Measurements from ENCODE around the gene EIF3K. TPM values are rescaled to one million over a fixed set of nuclear protein-coding genes. Genes with fewer than 3 reads are reported as not detected.
"Not testable (repeated sequence)": the region's sequence is repeated elsewhere in the genome, so short reads cannot be mapped to it uniquely, and the experiment has no call there.

Gene EIF3K
- total and polyA plus RNA-seq, 4 experiments from 2014 or later = 320 to 424 (median 352) TPM

DNA sequence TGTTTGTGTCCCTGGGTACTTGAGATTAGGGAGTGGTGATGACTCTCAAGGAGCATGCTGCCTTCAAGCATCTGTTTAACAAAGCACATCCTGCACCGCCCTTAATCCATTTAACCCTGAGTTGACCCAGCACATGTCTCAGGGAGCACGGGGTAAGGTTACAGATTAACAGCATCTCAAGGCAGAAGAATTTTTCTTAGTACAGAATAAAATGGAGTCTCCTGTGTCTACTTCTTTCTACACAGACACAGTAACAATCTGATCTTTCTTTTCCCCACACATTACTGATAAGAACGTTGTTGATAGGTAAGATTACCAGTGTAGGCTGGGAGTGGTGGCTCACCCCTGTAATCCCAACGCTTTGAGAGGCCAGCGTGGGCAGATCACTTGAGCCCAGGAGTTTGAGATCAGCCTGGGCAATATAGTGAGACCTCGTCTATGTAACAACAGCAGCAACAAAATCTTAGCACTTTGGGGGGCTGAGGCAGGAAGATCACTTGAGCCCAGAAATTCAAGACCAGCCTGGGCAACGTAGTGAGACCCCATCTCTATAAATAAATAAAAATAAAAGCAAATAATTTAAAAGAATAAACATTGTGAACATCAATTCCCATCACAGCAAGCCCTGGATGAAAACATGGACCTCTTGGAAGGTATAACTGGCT lies 13.0 kb downstream of the EIF3K start:
- Mint-ChIP-seq H3K4me1 (peaks cover 8 to 33% (median 22%) of the 10 kb centered on the region in 4 donors), H3K36me3 (peaks cover 39 to 60% of the 10 kb centered on the region in 2 donors)
- CTCF ChIA-PET (ENCODE audit: partially characterized antibody); DNase-seq; H3K27me3 ChIP-seq (ENCODE audit: insufficient read depth, low read length); H3K9me3 Mint-ChIP-seq; H3K27ac ChIP-seq (ENCODE audit: low read depth, low read length); H3K4me3 Mint-ChIP-seq; H3K27ac Mint-ChIP-seq; H3K27me3 Mint-ChIP-seq; H3K4me3 ChIP-seq (ENCODE audit: low read length in 2 of 2); intact Hi-C loops (cut with micrococcal nuclease); H3K9me3 ChIP-seq (ENCODE audit: control insufficient read depth in 1 of 2, low read length in 2 of 2); POLR2A ChIA-PET (ENCODE audit: partially characterized antibody): not testable (repeated sequence)
- Histone ChIP-seq H3K36me3 (ENCODE audit: insufficient read depth, low read length) (peaks cover 24% of the 10 kb centered on the region), H3K4me1 (ENCODE audit: insufficient read depth, low read length) (peaks cover 27% of the 10 kb centered on the region)

DNA sequence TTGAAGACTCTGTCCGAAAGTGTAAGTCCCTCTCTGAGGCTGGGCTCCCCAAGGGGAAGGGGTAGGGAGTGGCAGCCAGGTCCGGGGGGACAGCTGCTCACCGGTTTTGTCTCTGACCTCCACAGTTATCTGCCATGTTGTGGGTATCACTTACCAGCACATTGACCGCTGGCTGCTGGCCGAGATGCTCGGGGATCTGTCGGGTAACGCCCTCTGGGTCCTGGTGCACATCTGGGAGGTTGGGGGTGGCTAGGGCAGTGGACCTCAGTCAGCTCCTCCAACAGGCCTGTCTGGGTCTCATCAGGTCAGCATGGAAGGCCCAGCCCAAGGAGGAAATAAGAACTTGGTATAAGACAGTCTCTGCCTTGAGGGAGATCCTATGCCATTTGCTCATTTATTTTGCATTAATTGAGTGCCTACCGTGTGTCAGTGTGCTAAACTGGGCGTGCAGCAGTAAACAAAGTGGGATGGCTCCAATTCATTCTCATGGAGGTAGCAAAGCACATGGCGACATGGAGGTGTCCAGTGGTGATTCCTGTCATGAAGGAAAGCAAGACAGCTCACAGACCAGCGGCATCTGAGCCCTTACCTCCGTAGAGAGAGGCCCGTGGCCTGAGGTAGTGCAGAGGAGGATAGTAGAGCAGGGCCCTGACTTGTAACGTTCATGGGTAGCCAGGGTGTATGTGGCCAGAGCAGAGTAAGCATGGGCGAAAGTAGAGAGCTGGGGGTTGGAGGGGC lies 13.7 kb downstream of the EIF3K start:
- Histone ChIP-seq H3K27me3 (ENCODE audit: insufficient read depth, low read length) (no peaks in the 10 kb centered on the region), H3K36me3 (ENCODE audit: insufficient read depth, low read length) (peaks cover 24% of the 10 kb centered on the region), H3K4me1 (ENCODE audit: insufficient read depth, low read length) (peaks cover 32% of the 10 kb centered on the region), H3K4me3 (ENCODE audit: low read length in 2 of 2) (no peak overlapping the region), H3K27ac (ENCODE audit: low read depth, low read length) (no peak overlapping the region), H3K9me3 (ENCODE audit: control insufficient read depth in 1 of 2, low read length in 2 of 2) (no peaks in the 10 kb centered on the region)
- Mint-ChIP-seq H3K4me1 (peaks cover 10 to 40% (median 28%) of the 10 kb centered on the region in 4 donors), H3K27ac (peak overlapping the region in 3 of 7 donors; percentile 18 to 73 (median 69)), H3K27me3 (no peaks in the 10 kb centered on the region), H3K9me3 (peaks cover 0 to 5% (median 0%) of the 10 kb centered on the region in 8 donors), H3K4me3 (no peak overlapping the region), H3K36me3 (peaks cover 37 to 56% of the 10 kb centered on the region in 2 donors)
- intact Hi-C loops (cut with micrococcal nuclease) = no loop called here
- CTCF ChIA-PET (ENCODE audit: partially characterized antibody) = interaction anchor here (0.8 to 7.6 kb wide), 5 partner anchors 11 to 229 kb away, joined by 3 to 161 read pairs (median 5); partner anchors contain the start of genes EIF3K and FAM98C
- no peak for DNase-seq
- POLR2A ChIA-PET (ENCODE audit: partially characterized antibody) = interaction anchor here (3.7 kb wide), 1 partner anchor 88 kb away, joined by 23 read pairs; no protein-coding TSS in a partner anchor

DNA sequence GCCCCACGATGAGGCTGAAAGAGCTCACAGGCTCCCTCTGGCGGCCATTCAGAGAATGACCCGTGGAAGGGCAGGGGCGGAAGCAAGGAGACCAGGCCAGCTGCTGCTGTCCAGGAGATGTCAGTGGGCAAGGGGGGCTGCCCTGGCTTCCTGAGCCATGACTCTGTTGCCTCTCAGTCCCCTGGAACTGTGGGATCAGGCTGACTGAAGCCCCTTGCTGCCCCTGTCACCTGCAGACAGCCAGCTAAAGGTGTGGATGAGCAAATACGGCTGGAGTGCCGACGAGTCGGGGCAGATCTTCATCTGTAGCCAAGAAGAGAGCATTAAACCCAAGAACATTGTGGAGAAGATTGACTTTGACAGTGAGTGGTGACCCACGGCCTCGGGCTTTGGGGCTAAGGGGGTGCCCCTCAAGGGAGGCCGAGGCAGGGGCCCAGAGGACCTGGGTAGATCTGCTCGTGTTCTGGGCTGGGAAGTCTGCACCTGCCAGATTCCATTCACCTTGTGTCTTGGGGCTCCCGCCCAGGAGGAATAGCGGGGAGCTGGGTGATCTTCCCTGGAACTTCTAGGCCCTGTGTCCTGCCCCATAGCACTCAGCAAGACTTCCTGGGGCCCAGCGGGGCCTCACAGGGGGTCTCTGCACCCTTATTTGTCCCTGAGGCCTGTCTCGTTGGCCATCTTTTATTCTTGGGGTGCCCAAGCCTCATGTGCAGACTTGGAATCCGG lies 15.9 kb downstream of the EIF3K start:
- Mint-ChIP-seq H3K27ac (peak overlapping the region; percentile 82 to 92 (median 90)), H3K27me3 (no peaks in the 10 kb centered on the region), H3K4me1 (peaks cover 10 to 41% (median 27%) of the 10 kb centered on the region in 4 donors), H3K4me3 (peak overlapping the region in 5 of 8 donors; percentile 32 to 70 (median 57)), H3K36me3 (peaks cover 25 to 37% of the 10 kb centered on the region in 2 donors), H3K9me3 (peaks cover 0 to 3% (median 0%) of the 10 kb centered on the region in 8 donors)
- intact Hi-C loops (cut with micrococcal nuclease) = loop anchor here (1.0 to 5.0 kb wide), 5 partner anchors 16 to 232 kb away; partner anchors contain the start of genes EIF3K and FAM98C
- Histone ChIP-seq H3K9me3 (ENCODE audit: control insufficient read depth in 1 of 2, low read length in 2 of 2) (no peaks in the 10 kb centered on the region), H3K27me3 (ENCODE audit: insufficient read depth, low read length) (no peaks in the 10 kb centered on the region), H3K4me3 (ENCODE audit: low read length in 2 of 2) (no peak overlapping the region), H3K4me1 (ENCODE audit: insufficient read depth, low read length) (peaks cover 32% of the 10 kb centered on the region), H3K36me3 (ENCODE audit: insufficient read depth, low read length) (peaks cover 17% of the 10 kb centered on the region), H3K27ac (ENCODE audit: low read depth, low read length) (peak overlapping the region; percentile 23)
- POLR2A ChIA-PET (ENCODE audit: partially characterized antibody) = interaction anchor here (0.7 to 3.7 kb wide), 12 partner anchors 12 to 444 kb away, joined by 3 to 23 read pairs (median 6); partner anchors contain the start of genes ACTN4, EIF3K, FAM98C and MAP4K1
- CTCF ChIA-PET (ENCODE audit: partially characterized antibody) = interaction anchor here (0.7 to 7.6 kb wide), 37 partner anchors 9 to 299 kb away, joined by 3 to 161 read pairs (median 5); partner anchors contain the start of genes ACTN4, EIF3K, FAM98C and MAP4K1
- DNase-seq = peak; percentile 59 to 74 (median 68)

GRCh38 chr19:38635483-38636399 lies 16.8 kb downstream of the EIF3K start:
- Histone ChIP-seq H3K27me3 (ENCODE audit: insufficient read depth, low read length) (no peaks in the 10 kb centered on the region), H3K27ac (ENCODE audit: low read depth, low read length) (peak overlapping the region; percentile 41), H3K4me1 (ENCODE audit: insufficient read depth, low read length) (peaks cover 32% of the 10 kb centered on the region), H3K36me3 (ENCODE audit: insufficient read depth, low read length) (peaks cover 17% of the 10 kb centered on the region), H3K9me3 (ENCODE audit: control insufficient read depth in 1 of 2, low read length in 2 of 2) (no peaks in the 10 kb centered on the region), H3K4me3 (ENCODE audit: low read length in 2 of 2) (no peak overlapping the region)
- peak overlapping the region in 2 of 8 donors; percentile 17 to 25 for H3K4me3 Mint-ChIP-seq
- peak overlapping the region in 5 of 7 donors; percentile 47 to 75 (median 65) for H3K27ac Mint-ChIP-seq
- peaks cover 23 to 32% of the 10 kb centered on the region in 2 donors for H3K36me3 Mint-ChIP-seq
- no peak for DNase-seq
- intact Hi-C loops (cut with micrococcal nuclease) = loop anchor here (2.0 to 5.0 kb wide), 2 partner anchors 45 to 78 kb away; no protein-coding TSS in a partner anchor
- peaks cover 0 to 3% (median 0%) of the 10 kb centered on the region in 8 donors for H3K9me3 Mint-ChIP-seq
- peaks cover 10 to 41% (median 27%) of the 10 kb centered on the region in 4 donors for H3K4me1 Mint-ChIP-seq
- H3K27me3 Mint-ChIP-seq = no peaks in the 10 kb centered on the region
- POLR2A ChIA-PET (ENCODE audit: partially characterized antibody) = interaction anchor here (0.9 to 3.7 kb wide), 11 partner anchors 12 to 235 kb away, joined by 3 to 23 read pairs (median 6); partner anchors contain the start of genes ACTN4, EIF3K, FAM98C and MAP4K1
- CTCF ChIA-PET (ENCODE audit: partially characterized antibody) = interaction anchor here (0.7 to 7.6 kb wide), 28 partner anchors 10 to 298 kb away, joined by 3 to 161 read pairs (median 8); partner anchors contain the start of genes ACTN4, EIF3K, FAM98C and MAP4K1

DNA sequence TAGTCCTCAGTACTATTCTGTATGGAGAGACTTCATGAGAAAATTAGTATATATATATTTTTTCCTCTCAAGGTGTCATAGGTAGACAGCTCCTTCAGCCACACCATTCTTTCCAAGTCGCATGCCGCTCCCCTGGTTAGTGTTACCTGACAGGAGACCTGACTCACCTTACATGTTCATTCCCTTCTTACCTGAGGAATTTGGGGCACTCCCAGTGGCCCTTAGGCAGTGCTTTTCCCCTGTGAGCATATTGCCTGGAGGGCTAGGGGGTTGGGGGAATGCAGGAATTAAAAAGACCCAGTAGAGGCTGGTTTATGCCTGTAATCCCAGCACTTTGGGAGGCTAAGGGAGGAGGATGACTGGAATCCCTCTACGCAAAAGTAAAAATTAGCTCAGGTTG lies 19.5 kb downstream of the EIF3K start:
- no peak overlapping the region for H3K27ac ChIP-seq (ENCODE audit: low read depth, low read length)
- H3K36me3 Mint-ChIP-seq = peaks cover 9 to 11% of the 10 kb centered on the region in 2 donors
- no peaks in the 10 kb centered on the region for H3K27me3 ChIP-seq (ENCODE audit: insufficient read depth, low read length)
- CTCF ChIA-PET (ENCODE audit: partially characterized antibody) = interaction anchor here (0.9 to 7.6 kb wide), 8 partner anchors 19 to 295 kb away, joined by 3 to 161 read pairs (median 6); partner anchors contain the start of genes MRPS12 and SARS2
- no peak overlapping the region for H3K4me3 Mint-ChIP-seq
- POLR2A ChIA-PET (ENCODE audit: partially characterized antibody) = interaction anchor here (0.6 to 1.3 kb wide), 4 partner anchors 9 to 104 kb away, joined by 3 to 5 read pairs (median 4); partner anchors contain the start of gene ACTN4
- peaks cover 7% of the 10 kb centered on the region for H3K36me3 ChIP-seq (ENCODE audit: insufficient read depth, low read length)
- H3K27ac Mint-ChIP-seq = peak overlapping the region in 1 of 7 donors; percentile 48
- intact Hi-C loops (cut with micrococcal nuclease) = loop anchor here (5.0 kb wide), 1 partner anchor 81 kb away; no protein-coding TSS in a partner anchor
- H3K9me3 Mint-ChIP-seq = peaks cover 0 to 5% (median 0%) of the 10 kb centered on the region in 8 donors
- H3K4me3 ChIP-seq (ENCODE audit: low read length in 2 of 2) = no peak overlapping the region
- H3K9me3 ChIP-seq (ENCODE audit: control insufficient read depth in 1 of 2, low read length in 2 of 2) = no peaks in the 10 kb centered on the region
- H3K27me3 Mint-ChIP-seq = no peaks in the 10 kb centered on the region
- no peak for DNase-seq
- H3K4me1 ChIP-seq (ENCODE audit: insufficient read depth, low read length) = peaks cover 32% of the 10 kb centered on the region
- H3K4me1 Mint-ChIP-seq = peaks cover 11 to 36% (median 28%) of the 10 kb centered on the region in 4 donors

Measured in CD4-positive, alpha-beta memory T cell (primary cell).